Bronchus fibroblast of lung (primary cell): ENCODE data around the gene FAM170A. TPM values are rescaled to one million over a fixed set of nuclear protein-coding genes. Genes with fewer than 3 reads are reported as not detected.

Experiments used
- total RNA-seq: library from RNA; depleted of rRNA; stranded (reverse); fragments of >200 nt; gene quantifications from 2 replicates; pipeline ENCODE4 v1.2.3, GENCODE V29; 2015

Gene FAM170A
- not detected in 2 replicates for total RNA-seq

GRCh38 chr5:119629339-119629738 lies at the start of gene FAM170A:
Gene FAM170A (plus strand): TSS chr5:119629558. CDS start chr5:119629769, 211 bp downstream.

Other genes starting within 250 kb of the FAM170A start
- 97.3 and 103 TPM in 2 replicates for gene HSD17B4, start 177.1 kb upstream of the FAM170A start, total RNA-seq